Measurements from ENCODE around the gene RNF148.
"Not testable (repeated sequence)": the region's sequence is repeated elsewhere in the genome, so short reads cannot be mapped to it uniquely, and the experiment has no call there.

Gene RNF148

DNA sequence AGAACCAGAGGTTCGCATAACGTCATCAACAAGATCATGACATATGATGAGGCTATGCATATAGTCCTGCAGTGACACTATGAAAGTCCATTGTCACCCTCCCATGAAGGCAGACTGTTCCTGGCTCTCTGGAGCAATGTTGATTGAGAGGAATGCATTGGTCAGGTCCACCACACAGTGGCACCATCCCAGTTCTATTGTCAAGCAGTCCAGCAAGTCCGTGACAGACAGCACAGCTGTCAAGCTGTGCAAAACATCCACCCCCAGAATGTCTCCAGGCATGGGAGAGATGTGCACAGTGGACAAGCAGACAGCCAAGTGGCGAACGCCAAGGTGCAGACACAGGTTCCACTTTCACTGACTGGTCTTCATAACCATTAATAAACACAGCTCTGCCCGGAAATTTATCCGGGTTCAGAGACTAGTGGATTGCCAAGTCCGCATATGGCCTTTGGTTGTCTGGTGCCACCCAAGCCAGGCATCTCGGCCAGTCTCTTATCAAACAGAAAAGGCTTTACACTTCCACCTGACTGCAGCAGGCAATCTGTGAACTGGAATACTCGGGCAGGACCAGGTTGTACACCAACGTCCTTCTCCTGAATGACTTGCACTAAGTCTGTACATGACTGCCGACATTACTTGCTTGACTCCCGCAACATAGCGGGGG is 11.0 kb downstream of the RNF148 start:
- no peak for DNase-seq (ENCODE audit: low read depth in 3 of 3, low spot score in 1 of 3)

DNA sequence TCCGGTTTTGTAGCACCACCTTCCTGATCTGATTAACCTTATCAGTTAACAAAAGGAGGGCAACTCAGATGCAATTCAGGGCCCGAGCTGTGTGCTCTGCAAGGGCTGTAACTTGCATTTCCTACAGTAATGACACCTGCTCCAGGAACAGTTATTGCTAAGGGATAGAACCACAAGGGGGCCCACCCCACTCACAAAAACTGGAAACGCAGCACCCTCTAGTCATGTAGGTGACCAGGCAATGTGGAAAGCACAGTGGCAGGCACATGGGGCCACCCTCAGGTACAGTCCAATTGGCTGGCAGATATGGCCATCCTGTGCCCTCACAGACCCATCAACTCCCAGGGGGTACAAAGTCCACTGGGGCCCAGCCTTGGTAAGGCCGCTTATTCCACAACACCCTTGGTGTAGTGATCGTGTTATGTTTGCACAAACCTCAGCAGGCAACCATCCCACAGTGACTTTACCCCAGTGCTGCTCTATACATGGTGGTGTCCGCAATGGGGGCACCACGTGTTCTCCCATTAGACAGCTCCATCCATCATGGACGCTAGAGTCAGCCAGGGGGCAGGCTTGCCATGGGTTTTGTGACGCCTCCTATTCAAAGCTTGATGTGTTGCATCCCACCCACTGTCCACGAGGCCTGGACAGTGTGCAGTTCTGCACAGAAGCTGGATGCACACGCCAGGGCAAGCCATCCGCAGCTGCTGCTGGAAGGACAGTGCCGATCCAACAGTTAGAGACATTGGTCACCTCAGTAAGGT is 13.2 kb downstream of the RNF148 start:
- no peak for DNase-seq (ENCODE audit: low read depth in 3 of 3, low spot score in 1 of 3)

DNA sequence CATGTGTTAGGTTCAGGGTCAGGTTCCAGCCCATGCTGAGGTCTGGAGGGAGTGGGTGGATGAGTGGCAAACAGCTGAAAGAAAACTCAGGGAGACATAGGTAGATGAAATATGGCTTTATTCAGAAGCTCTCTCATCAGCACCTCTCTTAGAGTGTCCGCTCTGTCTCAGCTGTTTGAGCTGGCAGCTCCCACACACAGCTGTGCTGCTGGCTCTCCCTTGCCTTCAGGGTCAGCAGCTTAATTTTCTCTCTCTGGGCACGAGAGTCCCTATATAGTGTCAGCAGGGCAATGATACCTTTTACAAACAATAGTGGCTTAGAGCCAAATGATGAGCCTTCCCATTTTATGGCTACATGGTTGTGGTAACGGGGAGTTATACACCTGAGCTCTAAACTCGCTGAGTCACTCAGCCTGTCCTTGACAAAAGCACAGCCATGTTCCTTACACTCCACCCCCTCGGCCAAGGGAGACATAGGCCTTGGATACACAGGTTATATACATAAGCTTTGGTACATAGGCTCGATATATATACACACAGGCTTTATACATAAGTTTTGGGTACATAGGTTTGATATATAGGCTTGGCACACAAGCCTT is 14.2 kb downstream of the RNF148 start:
- no peak for DNase-seq (ENCODE audit: low read depth in 3 of 3, low spot score in 1 of 3)

DNA sequence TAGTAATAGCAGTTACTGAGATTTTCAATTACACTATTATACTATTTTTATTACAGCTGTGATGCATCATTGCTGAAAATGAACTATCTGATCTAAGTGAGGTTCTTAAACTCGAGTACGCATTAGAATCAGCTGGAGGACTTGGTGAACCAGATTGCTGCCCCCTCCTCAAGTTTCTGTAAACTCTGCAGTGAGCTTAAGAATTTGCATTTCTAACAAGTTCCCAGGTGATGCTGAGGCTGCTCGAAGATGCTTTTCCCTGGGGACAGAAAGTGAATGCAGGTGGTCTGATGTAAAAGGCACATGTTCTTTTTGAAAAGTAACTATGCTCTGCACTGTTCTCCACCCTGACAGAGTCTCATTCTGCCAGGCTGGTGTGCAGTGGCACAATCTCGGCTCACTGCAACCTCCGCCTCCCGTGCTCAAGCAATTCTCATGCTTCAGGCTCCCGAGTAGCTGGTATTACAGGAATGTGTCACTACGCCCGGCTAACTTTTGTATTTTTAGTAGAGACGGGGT is 16.3 kb downstream of the RNF148 start:
- DNase-seq (ENCODE audit: low read depth in 3 of 3, low spot score in 1 of 3): no peak

DNA sequence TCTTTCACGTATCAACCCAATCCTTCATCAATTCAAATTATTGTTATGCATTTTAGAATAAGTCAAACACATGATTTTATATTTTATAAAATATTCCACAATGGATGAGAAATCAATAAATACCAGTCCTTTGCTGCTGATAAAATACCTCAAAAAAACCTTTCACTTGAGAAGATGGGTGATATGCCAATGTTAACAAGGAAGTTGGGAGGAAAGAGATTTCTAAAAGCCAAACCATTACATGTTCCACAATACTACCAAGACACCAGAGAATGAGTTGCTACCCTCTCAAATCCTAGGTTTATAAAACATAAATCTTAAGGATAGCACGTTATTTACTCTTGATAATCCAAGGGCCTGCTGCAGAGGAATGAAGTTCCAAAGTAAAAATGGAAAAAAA is 18.2 kb downstream of the RNF148 start:
- no peak for DNase-seq (ENCODE audit: low read depth in 3 of 3, low spot score in 1 of 3)

DNA sequence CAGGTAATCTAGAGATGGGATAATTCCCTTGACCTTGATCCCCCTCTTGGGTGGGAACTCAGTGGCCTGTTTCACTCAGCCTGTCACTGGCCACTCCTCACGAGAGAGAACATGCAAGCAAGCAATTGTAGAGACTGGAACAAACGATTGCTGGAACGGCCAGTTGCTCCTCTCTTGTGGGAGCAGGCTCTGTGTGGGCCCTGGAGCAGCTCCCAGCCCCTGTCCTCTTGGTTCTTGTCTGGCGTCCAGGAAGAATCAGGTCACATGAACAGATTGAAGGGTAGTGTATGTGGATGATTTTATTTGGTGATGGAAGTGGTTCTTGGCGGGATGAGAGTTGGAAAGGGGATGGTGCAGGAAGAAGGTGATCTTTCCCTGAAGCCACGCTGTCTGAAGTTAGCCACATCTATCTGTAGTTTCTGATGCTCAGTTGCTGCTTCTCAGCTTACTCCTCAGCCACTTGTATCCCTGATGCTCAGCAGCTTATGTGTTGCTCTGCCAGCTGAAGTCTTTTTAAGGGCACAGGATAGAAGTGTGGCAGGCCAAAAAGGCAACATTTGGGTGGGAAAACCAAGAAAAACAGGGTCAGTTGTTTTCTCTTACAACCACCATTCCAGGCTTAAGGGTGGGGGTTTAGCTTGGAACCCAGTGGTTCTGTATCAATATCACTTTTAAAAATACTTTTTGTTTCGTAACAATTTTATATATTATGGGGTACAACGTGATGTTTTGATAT is 19.7 kb downstream of the RNF148 start:
- DNase-seq (ENCODE audit: low read depth in 3 of 3, low spot score in 1 of 3): no peak

DNA sequence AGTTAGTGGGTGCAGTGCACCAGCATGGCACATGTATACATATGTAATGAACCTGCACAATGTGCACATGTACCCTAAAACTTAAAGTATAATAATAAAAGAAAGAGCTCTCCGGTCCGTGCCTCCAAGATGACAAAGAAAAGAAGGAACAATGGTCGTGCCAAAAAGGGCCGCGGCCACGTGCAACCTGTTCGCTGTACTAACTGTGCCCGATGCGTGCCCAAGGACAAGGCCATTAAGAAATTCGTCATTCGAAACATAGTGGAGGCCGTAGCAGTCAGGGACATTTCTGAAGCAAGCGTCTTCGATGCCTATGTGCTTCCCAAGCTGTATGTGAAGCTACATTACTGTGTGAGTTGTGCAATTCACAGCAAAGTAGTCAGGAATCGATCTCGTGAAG is 21.5 kb downstream of the RNF148 start:
- DNase-seq (ENCODE audit: low read depth in 3 of 3, low spot score in 1 of 3): not testable (repeated sequence)

DNA sequence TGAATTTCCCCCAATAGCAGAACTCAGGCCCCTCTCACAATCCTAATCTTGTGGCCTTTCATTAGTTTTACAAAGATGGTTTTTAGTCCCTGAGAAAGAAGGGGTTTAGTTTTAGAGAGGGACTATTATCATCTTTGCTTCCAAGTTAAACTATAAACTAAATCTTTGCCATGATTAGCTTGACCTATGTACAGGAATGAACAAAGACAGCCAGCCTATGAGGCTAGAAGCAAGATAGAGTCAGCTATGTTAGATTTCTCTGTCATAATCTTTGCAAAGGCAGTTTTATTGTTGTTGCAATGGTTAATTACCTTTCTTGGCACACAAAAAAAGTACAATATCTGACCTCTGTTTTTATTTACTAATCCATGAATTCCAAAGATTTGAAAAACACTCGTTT is 22.9 kb downstream of the RNF148 start:
- DNase-seq (ENCODE audit: low read depth in 3 of 3, low spot score in 1 of 3): no peak

DNA sequence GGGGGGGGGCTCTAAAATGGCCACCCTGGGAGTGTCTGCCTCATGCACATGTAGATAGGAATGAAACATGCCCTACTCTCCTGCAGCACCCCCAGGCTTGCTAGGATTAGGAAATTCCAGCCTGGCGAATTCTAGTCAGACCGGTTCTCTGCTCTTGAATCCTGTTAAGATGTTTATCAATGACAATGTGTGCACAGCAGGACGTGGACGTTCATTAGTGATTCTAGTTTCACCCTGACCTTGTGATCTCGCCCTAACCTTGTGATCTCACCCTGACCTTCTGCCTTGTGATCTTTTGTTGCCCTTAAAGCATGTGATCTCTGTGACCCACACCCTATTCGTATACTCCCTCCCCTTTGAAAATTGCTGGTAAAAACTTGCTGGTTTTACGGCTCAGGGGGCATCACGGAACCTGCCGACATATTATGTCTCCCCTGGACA is 23.4 kb downstream of the RNF148 start:
- DNase-seq (ENCODE audit: low read depth in 3 of 3, low spot score in 1 of 3): not testable (repeated sequence)

DNA sequence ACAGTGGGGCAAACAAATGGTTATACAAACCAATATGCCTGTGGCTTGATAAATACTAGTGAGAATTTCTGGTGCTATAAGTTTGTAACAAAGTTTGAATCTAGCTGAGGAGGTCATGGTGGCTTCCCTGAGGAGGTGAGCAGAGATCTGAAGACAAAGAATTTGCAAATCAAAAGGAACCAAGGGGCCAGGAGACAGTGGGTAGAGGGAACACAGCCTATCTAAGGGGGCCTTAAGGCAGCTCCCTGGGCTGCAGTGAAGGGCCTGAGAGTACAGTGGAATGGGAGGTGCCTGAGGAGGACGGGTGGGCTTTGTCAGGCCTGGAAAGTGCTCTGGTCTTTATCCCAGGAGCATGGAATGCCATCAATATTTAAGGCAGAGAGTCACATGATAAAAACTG is 25.6 kb downstream of the RNF148 start:
- DNase-seq (ENCODE audit: low read depth in 3 of 3, low spot score in 1 of 3): no peak

DNA sequence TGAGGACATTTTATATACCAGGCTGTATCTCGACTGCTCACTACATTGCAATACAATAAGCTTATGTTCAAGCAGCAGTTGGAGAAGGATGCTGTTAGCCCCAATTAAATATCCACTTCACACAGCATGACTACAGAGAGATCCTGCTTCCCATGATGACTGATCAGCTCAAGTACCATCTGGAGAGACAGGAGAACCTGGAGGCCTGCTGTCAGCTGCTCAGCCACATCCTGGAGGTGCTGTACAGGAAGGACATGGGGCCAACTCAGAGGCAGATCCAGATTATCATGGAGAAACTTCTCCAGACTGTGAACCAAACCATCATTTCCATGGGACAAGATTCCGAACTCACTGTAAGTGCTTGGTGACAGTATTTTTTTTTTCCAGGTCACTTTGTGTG is 26.3 kb downstream of the RNF148 start:
- DNase-seq (ENCODE audit: low read depth in 3 of 3, low spot score in 1 of 3): no peak

DNA sequence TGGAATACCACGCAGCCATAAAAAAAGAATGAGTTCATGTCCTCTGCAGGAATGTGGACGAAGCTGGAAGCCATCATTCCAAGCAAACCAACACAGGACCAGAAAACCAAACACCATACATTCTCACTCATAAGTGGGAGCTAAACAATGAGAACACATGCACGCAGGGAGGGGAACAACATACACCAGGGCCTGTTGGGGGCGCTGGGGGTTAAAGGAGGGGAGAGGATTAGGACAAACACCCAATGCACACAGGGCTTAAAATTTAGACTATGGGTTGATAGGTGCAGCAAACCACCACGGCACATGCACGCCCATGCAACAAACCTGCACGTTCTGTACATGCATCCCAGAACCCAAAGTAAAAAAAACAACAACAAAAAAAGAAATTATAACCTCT is 27.1 kb downstream of the RNF148 start:
- DNase-seq (ENCODE audit: low read depth in 3 of 3, low spot score in 1 of 3): no peak

DNA sequence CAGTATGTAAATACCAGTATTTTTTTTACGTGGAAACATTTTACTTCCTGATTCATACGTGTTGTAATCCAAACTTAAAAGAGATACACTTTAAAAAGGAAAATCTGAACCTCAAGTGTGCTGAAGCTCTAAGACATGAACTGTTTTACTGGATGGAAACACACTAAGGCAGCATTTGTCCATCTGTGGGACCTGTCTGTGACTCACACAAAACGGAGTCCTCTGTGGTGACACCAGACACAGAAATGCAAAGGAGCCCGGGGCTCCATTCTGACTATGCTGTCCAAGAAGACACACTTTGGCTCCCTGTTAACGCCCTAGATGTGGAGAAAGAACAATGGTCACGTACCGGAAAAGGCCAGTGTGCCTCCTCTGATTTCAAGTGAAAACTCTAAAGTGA is 27.7 kb downstream of the RNF148 start:
- no peak for DNase-seq (ENCODE audit: low read depth in 3 of 3, low spot score in 1 of 3)

DNA sequence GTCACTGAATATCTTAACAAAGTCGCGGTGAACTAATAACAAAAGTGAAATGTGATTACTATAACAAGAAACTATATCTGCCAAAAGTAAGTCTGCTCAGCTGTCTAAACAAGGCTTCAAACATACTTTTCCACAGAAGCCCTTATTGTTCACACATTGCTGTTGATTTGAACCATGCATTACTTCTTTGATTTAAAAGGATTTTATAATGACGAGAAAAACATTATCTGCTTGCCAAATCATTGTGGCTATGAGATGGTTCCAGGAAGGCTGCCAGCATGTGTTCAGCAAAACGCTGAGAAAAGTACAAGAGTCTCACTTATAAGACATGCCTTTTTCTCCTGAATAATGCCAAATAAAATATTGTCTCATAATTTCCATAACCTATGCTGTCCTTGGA is 28.2 kb downstream of the RNF148 start:
- no peak for DNase-seq (ENCODE audit: low read depth in 3 of 3, low spot score in 1 of 3)

DNA sequence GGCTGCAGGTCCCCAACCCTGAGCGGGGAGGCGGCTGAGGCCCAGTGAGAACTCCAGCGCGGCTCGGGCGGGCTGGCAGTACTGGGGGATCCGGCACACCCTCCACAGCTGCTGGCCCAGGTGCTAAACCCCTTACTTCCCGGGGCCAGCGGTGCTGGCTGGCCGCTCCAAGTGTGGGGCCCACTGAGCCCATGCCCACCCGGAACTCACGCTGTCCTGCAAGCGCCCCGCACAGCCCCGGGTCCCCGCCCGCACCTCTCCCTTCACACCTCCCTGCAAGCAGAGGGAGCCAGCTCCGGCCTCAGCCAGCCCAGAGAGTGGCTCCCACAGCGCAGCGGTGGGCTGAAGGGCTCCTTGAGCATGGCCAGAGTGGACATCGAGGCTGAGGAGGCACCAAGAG is 28.8 kb downstream of the RNF148 start:
- DNase-seq (ENCODE audit: low read depth in 3 of 3, low spot score in 1 of 3): no peak

DNA sequence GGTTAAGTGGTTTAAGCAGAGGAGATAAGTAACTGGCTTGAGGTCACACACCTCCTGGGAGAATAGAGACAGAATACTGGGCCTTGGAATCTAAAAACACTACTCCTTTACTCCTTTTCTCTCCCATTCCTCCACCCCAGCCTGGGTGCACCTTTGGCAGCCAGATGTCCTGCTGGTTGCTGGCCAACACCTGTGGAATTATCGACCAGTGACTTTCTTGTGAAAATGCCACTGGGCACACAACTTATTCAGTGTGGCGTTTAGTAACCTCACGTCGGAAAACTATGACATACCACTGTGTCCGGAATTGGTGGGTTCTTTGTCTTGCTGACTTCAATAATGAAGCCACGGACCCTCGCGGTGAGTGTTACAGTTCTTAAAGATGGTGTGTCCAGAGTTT is 30.2 kb downstream of the RNF148 start:
- no peak for DNase-seq (ENCODE audit: low read depth in 3 of 3, low spot score in 1 of 3)

DNA sequence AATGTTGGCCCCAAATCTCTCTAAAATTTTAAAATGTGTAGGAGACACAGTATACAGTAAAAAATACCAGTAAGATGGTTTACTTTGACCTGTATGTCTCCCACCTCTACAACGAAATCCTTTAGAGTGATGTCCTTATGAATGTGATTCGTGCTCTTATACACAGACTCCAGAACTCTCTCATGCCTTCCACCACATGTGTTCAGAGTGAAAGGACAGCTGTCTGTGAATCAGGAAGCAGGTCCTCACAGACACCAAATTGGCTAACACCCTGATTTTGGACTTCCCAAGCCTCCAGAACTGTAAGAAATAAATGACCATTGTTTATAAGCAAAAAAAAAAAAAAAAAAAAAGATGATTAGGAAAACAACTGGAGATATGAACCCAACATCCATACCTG is 39.0 kb downstream of the RNF148 start:
- DNase-seq (ENCODE audit: low read depth in 3 of 3, low spot score in 1 of 3): no peak

DNA sequence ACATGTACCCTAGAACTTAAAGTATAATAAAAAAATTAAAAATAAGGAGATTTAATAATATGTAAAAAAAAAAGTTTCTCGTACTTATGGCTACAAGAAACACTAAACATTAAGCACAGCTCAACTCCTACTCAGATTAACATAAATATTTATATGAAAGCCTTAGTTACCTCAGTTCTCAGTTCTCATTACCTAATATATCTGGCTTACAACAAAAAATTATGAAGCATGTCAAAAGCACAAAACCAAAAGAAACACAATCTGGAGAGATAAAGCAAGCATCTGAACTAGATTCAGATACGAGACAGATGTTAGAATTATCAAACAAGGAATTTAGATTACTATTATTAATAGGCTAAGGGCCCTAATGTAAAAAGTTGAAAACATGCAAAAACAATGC is 43.9 kb downstream of the RNF148 start:
- DNase-seq (ENCODE audit: low read depth in 3 of 3, low spot score in 1 of 3): no peak

DNA sequence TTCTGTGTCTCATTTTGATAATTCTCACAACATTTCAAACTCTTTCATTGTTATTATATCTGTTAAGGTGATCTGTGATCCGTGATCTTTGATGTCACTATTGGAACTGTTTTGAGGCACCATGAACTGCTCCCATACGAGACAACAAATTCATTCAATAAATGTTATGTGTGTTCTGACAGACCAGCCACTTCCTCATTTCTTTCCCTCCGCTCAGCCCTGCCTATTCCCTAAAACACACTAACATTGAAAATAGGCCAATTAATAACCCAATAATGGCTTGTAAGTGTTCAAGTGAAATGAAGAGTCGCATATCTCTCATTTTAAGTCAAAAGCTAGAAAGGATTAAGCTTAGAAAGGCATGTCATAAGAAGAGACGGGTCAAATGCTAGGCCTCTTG is 49.0 kb downstream of the RNF148 start:
- DNase-seq (ENCODE audit: low read depth in 3 of 3, low spot score in 1 of 3): no peak

DNA sequence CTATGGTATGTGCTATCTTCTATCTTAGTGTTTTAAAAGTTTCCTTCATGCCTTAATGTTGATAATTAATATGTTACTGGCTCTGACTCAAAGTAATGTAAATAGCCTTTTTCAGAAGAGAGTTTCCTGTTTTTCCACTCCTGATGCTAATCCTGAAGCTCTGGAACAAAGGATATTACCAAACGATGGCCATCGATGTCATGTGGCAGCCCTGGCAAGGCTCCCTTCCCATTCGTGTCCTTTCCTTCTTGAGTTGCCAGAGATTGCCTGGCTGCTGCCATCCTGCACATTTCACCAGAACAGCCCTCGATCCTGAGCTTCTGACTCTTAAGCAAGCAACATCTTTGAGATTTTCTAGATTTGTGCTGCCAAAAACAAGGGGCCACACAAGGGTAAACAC is 49.8 kb downstream of the RNF148 start:
- no peak for DNase-seq (ENCODE audit: low read depth in 3 of 3, low spot score in 1 of 3)
